CD4-positive, alpha-beta T cell (primary cell): ENCODE data around the gene TNXB. TPM values are rescaled to one million over a fixed set of nuclear protein-coding genes. Genes with fewer than 3 reads are reported as not detected.

ENCODE experiments used
- ATAC-seq: fragments of 200-7000 bp; cut with Tn5 transposase; one replicate; pipeline ENCODE4 v1.10.0; 2022; ENCODE audit warnings: mild to moderate bottlenecking; ENCODE audit not compliant: poor library complexity
- CTCF ChIA-PET: fragments of 350-600 bp; sonication (Branson Sonifier 250); formaldehyde crosslinking; loops from one replicate; lab custom pipeline; 2021; ENCODE audit warnings: antibody characterized with exemption, inconsistent platforms; lab: Charles Lee
- POLR2A ChIA-PET: fragments of 350-600 bp; sonication (Branson Sonifier 250); formaldehyde crosslinking; loops from one replicate; lab custom pipeline; 2021; ENCODE audit warnings: antibody characterized with exemption, inconsistent platforms; lab: Charles Lee
- DNase-seq, 14 experiments: peaks; one replicate each; pipeline ENCODE4 v3.0.0-alpha.2; 2013 to 2020; ENCODE audit warnings: mixed read lengths in 2 of 14
- H3K27ac ChIP-seq, 2 donors: one replicate each; pipeline versions ENCODE4 v1.5.1 to v1.7.0; 2013; ENCODE audit warnings: low read length in 2 of 2, low read depth in 1 of 2, mild to moderate bottlenecking in 1 of 2
- H3K27me3 ChIP-seq, 2 experiments: 1 replicate in 1 of 2; 2 replicates in 1 of 2; pipeline versions ENCODE4 v1.6.1 to v1.7.0; 2013; ENCODE audit warnings: low read length in 2 of 2, control low read depth in 1 of 2, mild to moderate bottlenecking in 1 of 2, moderate library complexity in 1 of 2; ENCODE audit not compliant: insufficient read depth in 2 of 2, control insufficient read depth in 1 of 2
- H3K36me3 ChIP-seq: one replicate; pipeline ENCODE4 v1.6.1; 2013; ENCODE audit warnings: low read length, control low read depth; ENCODE audit not compliant: insufficient read depth
- H3K4me1 ChIP-seq: one replicate; pipeline ENCODE4 v1.6.1; 2013; ENCODE audit warnings: low read length, control low read depth; ENCODE audit not compliant: insufficient read depth
- H3K4me3 ChIP-seq: one replicate; pipeline ENCODE4 v1.5.1; 2013; ENCODE audit warnings: mild to moderate bottlenecking, low read length, moderate library complexity
- H3K9me3 ChIP-seq, 2 experiments: 1 replicate in 1 of 2; 2 replicates in 1 of 2; pipeline versions ENCODE4 v1.6.1 to v1.7.0; 2013; ENCODE audit warnings: low read length in 2 of 2, mild to moderate bottlenecking in 2 of 2, control low read depth in 1 of 2, moderate library complexity in 1 of 2; ENCODE audit not compliant: control insufficient read depth in 1 of 2, insufficient read depth in 1 of 2
- H3K27ac Mint-ChIP-seq: one replicate; pipeline ENCODE4 v1.8.0; 2020; ENCODE audit warnings: mixed read lengths
- H3K27me3 Mint-ChIP-seq: one replicate; pipeline ENCODE4 v1.8.0; 2021; ENCODE audit warnings: mixed read lengths
- H3K36me3 Mint-ChIP-seq: one replicate; pipeline ENCODE4 v1.8.0; 2021; ENCODE audit warnings: low read depth, mixed read lengths
- H3K4me1 Mint-ChIP-seq: one replicate; pipeline ENCODE4 v1.8.0; 2021; ENCODE audit warnings: low read depth, mixed read lengths
- H3K4me3 Mint-ChIP-seq: one replicate; pipeline ENCODE4 v1.8.0; 2020; ENCODE audit warnings: mild to moderate bottlenecking, mixed read lengths
- H3K9me3 Mint-ChIP-seq: one replicate; pipeline ENCODE4 v1.8.0; 2020; ENCODE audit warnings: mixed read lengths
- intact Hi-C, 2 experiments: fragments of 100-400 bp; cut with DNase I in 1 of 2; cut with micrococcal nuclease in 1 of 2; formaldehyde crosslinking; loops; one replicate each; pipeline versions ENCODE4 v1.15.1 to v1.9.0; 2023 to 2025; cut with DNase I, micrococcal nuclease
- total RNA-seq, 174 experiments: library from RNA in 2 of 174; stranded (reverse) in 2 of 174; gene quantifications; one replicate each; pipeline ENCODE4 v1.2.3 and lab custom pipeline; 2021 to 2026
- TF ChIP-seq, protein P1 (sequence below): fragments of 200-600 bp; IDR thresholded peaks from one replicate; pipeline ENCODE4 v1.8.0; 2022; ENCODE audit warnings: antibody characterized with exemption, mild to moderate bottlenecking

Gene TNXB
- total RNA-seq, 2 experiments from 2014 or later: 8.3 to 9.0 TPM

DNA sequence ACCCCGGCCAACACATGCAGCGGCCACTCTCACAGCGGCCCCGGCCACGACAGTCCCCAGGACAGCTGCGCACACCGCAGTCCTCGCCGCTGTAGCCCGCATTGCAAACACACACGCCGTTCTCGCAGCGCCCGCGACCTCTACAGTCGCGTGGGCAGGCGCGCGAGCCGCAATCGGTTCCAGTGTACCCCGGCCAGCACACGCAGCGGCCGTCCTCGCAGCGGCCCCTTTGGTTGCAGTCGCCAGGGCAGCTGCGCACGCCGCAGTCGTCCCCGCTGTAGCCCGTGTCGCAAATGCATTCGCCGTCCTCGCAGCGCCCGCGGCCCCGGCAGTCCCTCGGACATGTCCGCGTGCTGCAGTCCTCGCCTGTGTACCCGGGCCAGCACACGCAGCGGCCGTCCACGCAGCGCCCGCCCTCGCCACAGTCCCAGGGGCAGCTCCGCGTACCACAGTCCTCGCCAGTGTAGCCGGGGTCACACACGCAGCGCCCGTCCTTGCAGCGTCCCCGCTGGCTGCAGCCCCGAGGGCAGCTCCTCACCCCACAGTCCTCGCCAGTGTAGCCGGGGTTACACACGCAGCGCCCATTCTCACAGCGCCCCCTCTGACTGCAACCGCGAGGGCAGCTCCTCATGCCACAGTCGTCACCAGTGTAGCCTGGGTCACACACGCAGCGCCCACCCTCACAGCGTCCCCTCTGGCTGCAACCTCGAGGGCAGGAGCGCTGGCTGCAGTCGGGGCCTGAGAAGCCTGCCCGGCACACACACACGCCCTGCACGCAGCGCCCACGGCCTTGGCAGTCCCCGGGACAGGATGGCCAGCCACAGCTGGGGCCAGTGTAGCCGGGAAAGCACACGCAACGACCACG is 12.5 kb downstream of the TNXB start:
- Histone ChIP-seq H3K27me3 (peaks cover 24 to 35% of the 10 kb centered on the region in 2 experiments), H3K4me1 (peaks cover 15% of the 10 kb centered on the region), H3K9me3 (peaks cover 0 to 21% of the 10 kb centered on the region in 2 experiments), H3K4me3 (no peak overlapping the region), H3K27ac (no peak overlapping the region), H3K36me3 (no peaks in the 10 kb centered on the region)
- no peak for DNase-seq
- intact Hi-C loops: no loop called here
- no peaks in the 10 kb centered on the region for H3K36me3 Mint-ChIP-seq
- ATAC-seq: no peak
- H3K27ac Mint-ChIP-seq: no peak overlapping the region
- ChIA-PET CTCF (no interaction called here), POLR2A (interaction anchor here (0.6 kb wide), 1 partner anchor 827 kb away, joined by 5 read pairs; no protein-coding TSS in a partner anchor)
- TF ChIP-seq, protein P1, sequence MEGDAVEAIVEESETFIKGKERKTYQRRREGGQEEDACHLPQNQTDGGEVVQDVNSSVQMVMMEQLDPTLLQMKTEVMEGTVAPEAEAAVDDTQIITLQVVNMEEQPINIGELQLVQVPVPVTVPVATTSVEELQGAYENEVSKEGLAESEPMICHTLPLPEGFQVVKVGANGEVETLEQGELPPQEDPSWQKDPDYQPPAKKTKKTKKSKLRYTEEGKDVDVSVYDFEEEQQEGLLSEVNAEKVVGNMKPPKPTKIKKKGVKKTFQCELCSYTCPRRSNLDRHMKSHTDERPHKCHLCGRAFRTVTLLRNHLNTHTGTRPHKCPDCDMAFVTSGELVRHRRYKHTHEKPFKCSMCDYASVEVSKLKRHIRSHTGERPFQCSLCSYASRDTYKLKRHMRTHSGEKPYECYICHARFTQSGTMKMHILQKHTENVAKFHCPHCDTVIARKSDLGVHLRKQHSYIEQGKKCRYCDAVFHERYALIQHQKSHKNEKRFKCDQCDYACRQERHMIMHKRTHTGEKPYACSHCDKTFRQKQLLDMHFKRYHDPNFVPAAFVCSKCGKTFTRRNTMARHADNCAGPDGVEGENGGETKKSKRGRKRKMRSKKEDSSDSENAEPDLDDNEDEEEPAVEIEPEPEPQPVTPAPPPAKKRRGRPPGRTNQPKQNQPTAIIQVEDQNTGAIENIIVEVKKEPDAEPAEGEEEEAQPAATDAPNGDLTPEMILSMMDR: no peak
- H3K27me3 Mint-ChIP-seq: peaks cover 53% of the 10 kb centered on the region
- H3K9me3 Mint-ChIP-seq: no peaks in the 10 kb centered on the region
- no peak overlapping the region for H3K4me3 Mint-ChIP-seq
- H3K4me1 Mint-ChIP-seq: no peaks in the 10 kb centered on the region

DNA sequence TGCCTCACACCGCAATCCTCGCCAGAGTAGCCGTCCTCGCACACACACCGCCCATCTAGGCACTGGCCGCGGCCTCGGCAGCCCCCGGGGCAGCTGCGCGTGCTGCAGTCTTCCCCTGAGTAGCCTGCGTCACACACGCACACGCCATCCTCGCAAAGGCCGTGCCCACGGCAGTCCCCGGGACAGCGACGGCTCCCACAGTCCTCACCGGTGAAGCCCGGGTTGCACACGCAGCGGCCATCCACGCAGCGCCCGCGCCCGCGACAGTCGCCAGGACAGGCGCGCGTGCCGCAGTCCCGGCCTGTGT is 13.1 kb downstream of the TNXB start:
- H3K27ac ChIP-seq: no peak overlapping the region
- intact Hi-C loops: no loop called here
- CTCF ChIA-PET: no interaction called here
- H3K36me3 ChIP-seq: no peaks in the 10 kb centered on the region
- Mint-ChIP-seq H3K36me3 (no peaks in the 10 kb centered on the region), H3K4me1 (no peaks in the 10 kb centered on the region), H3K27me3 (peaks cover 53% of the 10 kb centered on the region), H3K27ac (no peak overlapping the region), H3K9me3 (no peaks in the 10 kb centered on the region), H3K4me3 (no peak overlapping the region)
- no peak for DNase-seq
- H3K27me3 ChIP-seq: peaks cover 24 to 35% of the 10 kb centered on the region in 2 experiments
- TF ChIP-seq, protein P1: no peak
- ATAC-seq: no peak
- H3K4me1 ChIP-seq: peaks cover 15% of the 10 kb centered on the region
- peaks cover 0 to 21% of the 10 kb centered on the region in 2 experiments for H3K9me3 ChIP-seq
- POLR2A ChIA-PET: no interaction called here
- H3K4me3 ChIP-seq: no peak overlapping the region

DNA sequence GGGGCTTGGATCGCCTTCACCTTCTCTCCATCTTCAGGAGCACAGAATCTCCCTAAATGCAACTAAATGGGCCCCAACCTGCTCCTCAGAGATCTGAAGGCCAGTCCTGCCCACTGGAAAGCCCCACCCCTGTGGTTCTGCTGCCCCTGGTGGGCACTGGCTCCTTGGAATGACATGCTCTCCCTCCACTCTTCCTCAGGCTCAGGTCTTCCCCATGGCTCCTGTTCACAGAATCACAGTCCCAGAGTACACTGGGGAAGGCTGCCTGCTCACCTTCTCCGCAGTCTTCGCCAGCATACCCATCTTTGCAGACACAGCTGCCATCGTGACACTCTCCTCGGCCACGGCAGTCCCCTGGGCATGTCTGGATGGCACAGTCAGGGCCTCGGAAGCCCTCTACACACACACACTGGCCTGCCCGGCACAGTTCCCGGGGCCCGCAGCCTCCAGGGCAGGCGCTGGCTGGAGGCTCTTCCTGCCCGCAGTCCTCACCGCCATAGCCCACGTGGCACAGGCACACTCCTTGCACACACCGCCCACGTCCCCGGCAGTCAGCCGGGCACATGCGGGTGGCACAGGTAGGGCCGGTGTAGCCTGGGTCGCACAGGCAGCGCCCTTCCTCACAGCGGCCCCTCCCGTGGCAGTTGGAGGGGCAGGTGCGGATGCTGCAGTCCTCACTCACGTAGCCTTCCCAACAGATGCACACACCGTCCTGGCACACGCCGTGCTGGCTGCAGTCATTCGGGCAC is 13.6 kb downstream of the TNXB start:
- ATAC-seq: no peak
- DNase-seq: no peak

More for the DNA sequence above, 13.6 kb downstream of the TNXB start:
- CTCF ChIA-PET: no interaction called here
- Mint-ChIP-seq H3K4me1 (no peaks in the 10 kb centered on the region), H3K4me3 (no peak overlapping the region), H3K9me3 (no peaks in the 10 kb centered on the region), H3K27ac (no peak overlapping the region), H3K36me3 (no peaks in the 10 kb centered on the region), H3K27me3 (peaks cover 57% of the 10 kb centered on the region)
- Histone ChIP-seq H3K27ac (no peak overlapping the region), H3K9me3 (peaks cover 0 to 21% of the 10 kb centered on the region in 2 experiments), H3K4me3 (no peak overlapping the region), H3K4me1 (peaks cover 15% of the 10 kb centered on the region), H3K27me3 (peaks cover 24 to 35% of the 10 kb centered on the region in 2 experiments), H3K36me3 (no peaks in the 10 kb centered on the region)
- TF ChIP-seq, protein P1: no peak
- intact Hi-C loops: no loop called here
- POLR2A ChIA-PET: no interaction called here
